Hematopoietic multipotent progenitor cell treated with erythropoietin and hydrocortisone succinate and interleukin-3 and kit ligand, for 15 days (in vitro differentiated cells): ENCODE measurements around the gene TMX4.
"Not testable (repeated sequence)": the region's sequence is repeated elsewhere in the genome, so short reads cannot be mapped to it uniquely, and the experiment has no call there.

ENCODE experiments used
- DNase-seq: peaks from one replicate; pipeline ENCODE4 v3.0.0-alpha.2; 2015; ENCODE audit warnings: low spot score

The TMX4 gene, protein sequence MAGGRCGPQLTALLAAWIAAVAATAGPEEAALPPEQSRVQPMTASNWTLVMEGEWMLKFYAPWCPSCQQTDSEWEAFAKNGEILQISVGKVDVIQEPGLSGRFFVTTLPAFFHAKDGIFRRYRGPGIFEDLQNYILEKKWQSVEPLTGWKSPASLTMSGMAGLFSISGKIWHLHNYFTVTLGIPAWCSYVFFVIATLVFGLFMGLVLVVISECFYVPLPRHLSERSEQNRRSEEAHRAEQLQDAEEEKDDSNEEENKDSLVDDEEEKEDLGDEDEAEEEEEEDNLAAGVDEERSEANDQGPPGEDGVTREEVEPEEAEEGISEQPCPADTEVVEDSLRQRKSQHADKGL

DNA sequence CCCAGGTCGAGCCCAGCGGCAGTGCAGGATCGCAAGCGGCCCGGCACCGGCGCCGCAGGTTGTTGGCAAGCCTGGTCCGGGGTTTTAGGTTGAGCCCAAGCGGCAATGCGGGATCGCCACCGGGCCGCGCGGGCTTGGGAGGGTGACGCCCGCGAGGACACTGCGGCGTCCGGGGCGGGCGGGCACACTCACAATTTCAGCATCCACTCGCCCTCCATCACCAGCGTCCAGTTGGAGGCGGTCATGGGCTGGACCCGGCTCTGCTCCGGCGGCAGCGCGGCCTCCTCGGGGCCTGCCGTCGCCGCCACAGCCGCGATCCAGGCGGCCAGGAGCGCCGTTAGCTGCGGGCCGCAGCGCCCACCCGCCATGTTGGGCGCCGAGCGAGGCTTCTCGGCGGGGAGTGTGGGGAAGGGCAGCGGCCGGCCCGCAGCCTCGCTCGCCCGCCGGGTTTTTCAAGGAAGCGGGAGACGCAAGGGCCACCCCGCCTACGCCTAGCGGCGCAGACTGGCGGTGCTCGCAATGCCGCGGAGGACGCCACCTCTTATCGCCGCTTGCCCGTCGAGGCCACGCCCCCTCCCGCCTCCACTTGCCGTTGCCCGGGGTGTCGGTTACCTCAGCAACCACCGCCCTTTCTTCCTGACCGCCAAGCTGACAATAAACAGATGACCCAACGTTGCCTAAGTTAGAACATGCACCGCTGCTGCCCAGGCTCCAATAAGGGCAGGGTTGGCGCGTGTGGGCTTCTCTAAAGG is at the start of gene TMX4:
Gene TMX4 (minus strand): TSS at position 516 of the 752 bp plus-strand sequence. CDS start 148 bp downstream, at position 368.
- DNase-seq: peak; percentile 93

DNA sequence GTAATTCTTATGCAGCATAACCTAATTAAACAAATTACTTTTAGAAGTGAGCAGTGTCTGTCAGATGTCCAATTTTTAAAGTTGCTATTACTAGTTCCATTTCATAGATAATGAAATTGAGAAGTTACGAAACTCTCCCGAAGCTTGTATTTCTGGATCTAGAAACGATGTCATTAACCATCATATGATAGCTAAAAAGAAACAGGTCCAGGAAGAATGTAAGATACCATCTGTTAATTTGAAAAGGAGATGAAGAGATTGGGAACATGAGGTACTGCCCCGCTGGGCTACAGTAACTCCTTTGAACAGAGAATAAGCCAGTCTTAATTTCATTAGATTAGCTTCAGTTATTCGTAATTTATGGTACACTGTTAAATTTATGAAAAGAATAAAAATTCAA is 47.5 kb upstream of the TMX4 start:
- no peak for DNase-seq

DNA sequence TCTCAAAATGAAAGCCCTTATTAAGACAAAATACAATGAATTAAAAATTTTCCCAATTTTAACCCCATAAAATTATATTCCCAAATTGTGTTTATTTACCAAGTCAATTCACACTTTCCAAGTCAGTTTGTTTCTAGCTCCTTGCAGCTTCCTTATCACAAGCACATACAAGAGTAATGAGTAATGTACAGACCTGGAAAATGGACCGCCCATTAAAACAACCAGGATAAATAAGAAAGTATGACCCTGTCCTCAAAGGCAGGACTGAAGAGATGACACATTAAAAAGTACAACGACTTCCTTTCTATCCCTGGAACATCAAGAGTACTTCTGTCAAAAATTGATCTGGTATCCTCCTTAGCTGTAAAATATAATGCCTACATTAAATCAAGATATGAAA is 47.1 kb upstream of the TMX4 start:
- no peak for DNase-seq

DNA sequence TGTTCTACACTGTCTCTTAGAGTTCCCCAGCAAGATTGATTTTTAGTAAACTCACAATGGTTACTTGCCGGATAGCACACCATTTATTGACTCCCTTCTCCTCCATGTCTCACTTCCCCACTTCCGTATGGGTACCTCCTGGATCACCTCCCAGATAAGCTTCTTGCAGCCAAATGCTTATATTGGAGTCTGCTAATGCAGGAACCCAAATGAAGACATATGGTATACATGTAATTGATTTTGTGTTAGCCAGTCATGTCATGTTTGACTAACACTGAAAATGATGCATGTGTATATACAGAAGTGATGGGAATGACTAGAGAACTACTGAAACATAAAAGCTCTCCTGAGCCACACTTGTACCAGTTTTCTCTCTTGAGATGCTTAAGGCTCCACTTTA is 46.1 kb upstream of the TMX4 start:
- no peak for DNase-seq

DNA sequence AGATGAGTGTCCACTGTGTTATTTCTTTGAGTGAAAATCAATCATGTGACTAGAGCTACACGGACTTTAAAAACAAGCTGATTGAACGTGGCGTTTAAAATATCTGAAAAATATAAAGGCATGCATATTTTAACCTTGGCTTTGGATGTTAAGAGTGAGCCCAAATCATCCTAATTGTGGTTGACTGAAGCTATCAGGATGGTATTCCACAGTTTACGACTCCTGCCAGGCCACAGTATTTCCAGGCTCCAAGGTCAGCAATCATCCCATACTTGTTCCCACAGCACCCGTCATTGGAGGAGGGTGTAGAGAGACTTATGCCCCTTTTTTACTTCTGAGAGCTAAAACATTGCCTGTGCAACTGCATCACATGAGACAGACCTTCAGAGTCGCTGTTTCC is 43.2 kb upstream of the TMX4 start:
- DNase-seq: no peak

DNA sequence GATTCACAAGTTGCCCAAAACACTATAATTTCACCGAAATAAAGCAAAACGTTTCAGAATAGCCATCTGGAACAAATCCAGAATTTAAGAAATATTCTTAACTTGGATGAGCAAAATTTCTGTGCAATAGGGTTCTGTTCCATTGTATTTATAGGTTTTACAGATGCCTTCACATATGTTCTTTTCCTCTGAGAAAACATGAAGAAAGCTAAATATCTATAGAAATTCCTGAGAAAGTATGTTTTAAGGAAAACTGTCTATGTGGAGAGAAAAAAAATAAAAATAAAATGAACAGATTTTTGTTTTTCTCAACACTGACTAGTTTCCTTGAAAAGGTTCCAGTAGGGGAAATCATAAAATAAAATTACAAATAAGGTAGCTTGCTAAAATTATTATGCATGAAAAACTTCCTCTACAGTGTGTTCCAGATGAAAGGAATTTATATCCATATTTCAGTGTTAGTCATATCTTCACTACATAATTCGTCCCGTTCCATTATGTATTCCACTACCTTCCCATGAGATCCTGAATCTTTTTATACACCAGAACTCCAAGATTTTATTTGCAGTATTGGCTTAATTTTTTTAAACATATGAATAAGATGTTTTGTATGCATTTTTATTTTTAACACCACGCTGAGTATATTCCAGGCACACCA is 42.4 kb upstream of the TMX4 start:
- no peak for DNase-seq

DNA sequence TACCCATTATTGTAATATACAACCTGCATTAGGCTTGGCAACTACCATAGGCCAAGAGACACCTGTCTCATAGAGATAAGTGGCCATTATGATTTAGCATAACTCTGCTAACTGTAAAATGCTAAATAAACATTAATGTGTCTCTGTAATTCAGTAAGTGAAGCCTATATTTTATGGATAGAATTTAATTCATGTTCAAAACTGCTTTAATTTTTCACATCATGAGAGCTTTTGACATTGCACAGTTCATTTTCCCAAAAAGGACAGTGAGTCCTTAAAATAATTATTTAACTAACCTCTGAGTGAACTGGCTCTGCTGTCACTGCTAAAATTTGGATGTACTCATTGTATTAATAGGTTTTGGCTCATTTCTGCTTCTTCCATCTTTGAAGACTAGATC is 41.4 kb upstream of the TMX4 start:
- no peak for DNase-seq

DNA sequence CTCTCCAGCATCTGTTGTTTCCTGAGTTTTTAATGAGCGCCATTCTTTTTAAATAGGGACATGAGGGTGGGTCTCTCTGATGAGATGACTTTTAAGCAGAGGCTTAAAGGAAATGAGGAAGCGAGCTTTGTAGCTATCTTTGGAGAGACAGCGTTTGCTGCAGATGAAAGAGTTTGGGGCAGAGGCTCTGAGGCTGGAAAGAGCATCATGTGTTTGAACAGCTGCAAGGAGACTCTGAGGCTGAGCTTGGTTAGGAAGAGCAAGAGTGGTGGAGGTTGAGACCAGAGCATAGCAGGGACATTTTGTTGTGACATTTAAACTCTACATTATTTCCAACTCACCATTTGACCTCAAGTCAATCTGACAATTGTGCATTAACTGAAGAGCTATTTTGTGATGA is 38.3 kb upstream of the TMX4 start:
- no peak for DNase-seq

DNA sequence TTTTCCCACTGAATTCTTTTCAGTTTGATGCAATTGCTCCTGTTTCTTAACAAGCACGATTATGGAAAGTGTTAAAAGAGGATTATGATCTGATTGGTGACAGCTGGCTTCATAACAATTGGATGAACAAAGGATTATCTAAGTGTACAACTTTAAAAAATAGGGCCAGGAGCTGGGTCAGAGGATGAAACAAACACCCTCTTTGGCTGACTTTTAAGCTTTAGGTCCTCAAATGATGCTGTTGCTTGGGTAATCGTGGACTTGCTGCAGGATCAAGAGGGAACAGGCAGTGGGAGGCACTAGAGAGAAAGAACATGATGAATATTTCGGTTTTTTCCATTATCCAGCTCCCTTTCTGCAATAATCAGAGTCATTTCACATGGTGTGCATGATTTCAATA is 35.5 kb upstream of the TMX4 start:
- no peak for DNase-seq

DNA sequence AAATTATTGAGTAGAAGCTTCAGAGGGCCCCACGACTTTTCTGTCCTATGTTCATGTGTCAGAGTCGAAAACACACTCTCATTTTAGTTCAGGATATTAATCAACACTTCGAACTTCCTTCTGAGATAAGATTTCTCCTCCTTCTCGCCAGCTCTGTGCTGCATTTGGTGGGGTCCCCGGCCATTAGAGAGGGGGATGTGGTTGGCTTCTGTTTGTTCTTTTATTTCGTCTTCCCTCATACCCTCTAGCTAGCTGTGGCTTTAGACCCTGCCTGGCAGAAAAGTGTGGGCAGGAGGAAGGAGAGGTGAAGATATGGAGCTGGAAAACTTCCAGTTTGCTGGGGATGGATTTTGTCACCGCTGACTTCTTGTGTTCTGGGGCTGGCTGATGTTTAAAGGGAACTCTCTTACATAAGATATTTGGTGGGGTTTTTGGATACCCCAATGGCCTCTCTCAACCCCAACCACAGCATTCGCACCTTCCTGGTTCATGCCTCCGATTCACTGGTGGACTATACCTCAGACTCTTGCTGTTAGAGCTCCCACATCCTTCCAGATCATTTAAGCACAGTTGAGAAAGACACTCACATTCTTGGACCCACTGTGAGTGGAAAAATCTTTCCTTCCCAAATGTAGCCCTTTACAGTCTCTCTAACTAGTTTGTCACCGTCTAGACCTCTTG is 30.7 kb upstream of the TMX4 start:
- DNase-seq: no peak

DNA sequence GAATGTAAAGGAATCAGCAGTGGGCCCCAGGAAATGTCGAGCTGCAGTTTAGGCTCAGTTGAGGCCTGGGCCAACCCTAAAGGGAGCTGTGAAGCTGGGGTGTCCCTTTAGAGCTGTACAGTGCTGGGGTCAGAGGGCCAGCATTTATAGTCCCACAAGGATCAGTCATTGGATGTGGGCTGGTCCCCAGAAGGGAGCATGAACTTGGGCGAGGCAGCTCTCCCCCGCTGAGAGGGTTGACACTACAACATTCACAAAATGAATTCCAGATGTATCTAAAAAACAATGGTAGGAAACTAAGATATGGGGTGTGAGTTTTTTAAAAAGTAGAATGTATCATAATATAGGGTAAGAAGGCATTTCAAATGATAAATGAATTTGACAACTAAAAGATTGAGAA is 29.7 kb upstream of the TMX4 start:
- no peak for DNase-seq

DNA sequence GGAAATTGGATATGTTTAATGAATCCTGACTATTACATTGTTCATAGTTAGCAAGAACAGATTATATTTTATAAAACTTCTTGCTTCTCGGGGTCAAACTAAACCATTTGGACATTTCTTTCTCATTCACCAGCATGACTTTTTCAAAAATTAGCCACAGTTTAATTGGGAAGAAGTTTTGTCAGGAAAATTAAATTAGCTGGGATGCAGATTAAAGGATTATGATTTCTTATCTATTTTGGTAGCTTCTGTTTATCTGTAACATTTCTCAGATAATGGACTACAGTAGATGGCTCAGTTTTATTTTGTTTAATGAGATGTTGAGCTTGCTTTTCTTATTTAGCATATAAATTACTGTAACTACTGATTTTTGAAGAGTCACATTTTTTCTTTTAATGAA is 26.4 kb upstream of the TMX4 start:
- DNase-seq: no peak

DNA sequence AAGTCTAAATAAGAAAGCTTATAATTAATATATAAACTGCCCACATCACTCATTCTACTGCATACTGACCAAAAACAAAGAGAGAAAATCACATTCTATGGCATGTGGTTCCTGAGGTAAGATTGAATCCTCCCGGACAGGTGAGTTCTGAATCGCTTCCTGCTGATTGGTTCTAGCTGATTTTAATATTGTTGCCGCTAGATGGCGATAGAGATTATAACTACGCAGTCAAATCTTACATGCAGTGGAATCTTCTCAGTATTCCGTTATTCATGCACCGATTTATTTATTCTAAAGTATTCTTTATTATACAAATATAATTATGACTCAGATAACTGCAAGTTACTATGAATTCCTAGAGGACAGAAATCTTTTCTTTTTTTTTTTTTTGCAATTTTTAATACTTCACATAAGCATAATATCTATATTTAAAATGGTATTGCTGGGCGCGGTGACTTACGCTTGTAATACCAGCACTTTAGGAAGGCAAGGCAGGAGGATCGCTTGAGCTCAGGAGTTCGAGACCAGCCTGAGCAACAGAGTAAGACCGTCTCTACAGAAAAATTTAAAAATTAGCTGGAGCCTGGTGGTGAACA is 24.2 kb upstream of the TMX4 start:
- peak; percentile 70 for DNase-seq

DNA sequence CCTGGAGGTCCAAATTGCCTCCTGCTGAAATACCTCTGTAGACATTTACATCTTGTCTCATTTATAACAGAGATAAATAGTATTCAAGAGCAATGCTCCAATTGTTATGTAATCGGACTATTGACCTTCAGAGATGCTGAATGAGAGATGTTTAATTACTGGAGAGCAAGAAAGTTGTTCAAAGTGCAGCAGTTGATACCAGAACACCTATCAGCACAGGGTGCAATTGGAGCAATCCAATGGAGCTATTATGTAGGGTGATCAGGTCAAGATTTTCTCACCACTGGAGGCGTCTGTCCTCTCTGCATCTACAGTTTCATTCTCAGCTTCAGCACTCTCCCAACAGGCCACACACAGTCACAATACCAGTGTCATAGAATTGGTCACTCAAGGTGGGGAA is 19.5 kb upstream of the TMX4 start:
- no peak for DNase-seq

DNA sequence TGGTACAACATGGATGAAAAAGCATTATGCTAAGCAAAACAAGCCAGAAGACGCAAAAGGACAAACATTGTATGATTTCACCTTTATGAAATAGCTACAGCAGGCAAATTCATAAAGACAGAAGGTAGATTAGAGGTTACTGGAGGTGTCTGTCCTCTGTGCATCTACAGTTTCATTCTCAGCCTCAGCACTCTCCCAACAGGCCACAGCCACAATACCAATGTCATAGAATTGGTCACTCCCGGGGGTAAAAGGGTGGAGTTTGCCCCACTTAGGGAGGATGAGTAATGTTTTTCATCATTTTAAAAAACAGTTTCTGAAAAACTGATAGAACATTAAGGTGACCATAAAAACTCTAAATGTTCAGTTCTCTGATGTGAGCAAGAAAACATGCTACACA is 17.2 kb upstream of the TMX4 start:
- no peak for DNase-seq

DNA sequence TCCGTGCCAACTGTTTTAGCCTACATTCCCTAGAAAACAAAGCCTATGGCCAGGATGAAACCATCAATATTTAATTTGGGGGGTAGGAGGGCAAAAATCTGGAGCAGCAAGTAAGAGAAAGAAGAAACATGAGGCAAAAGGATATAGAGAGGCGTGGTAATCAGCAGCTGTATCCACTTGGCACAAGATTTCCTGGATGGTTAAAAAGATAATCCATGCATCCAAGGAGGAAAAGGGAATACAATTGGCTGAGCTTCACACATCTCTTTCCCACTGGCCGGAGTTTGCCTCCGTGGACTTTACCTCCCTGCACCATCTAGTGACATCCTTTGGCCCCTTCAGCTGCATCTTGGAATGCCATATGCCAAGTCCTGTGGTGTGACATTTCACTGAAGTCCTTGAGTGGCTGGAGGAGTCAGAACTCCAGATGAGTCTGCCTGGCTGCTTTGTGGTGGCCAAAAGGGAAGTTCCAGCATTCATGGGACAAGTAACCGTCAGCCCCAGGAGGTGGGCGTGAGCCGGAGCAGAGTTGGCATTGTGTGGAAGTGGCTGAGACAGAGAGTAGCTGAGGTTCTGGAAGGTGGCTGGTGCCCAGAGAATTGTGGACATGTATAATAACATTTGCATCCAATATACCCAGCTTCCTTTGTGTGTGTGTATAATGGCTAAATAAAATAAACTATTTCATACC is 13.7 kb upstream of the TMX4 start:
- no peak for DNase-seq

DNA sequence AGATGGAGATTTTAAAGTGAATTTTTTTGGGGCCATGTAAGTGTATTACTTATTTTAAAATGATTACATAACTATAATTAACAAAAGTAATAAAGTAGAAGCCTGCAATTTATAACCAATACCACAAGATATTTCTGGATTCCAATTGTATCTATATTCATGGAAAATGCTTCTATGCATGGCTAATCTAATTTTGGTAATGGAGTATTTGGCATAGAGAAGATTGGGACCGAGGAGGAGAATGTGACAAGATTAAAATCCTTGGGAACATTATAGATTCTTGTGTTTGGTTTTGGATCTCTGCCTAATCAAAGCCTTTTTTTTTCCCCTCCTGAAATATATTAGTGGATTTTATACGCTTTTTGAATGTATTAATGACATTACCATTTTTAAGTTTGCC is 12.9 kb upstream of the TMX4 start:
- no peak for DNase-seq

DNA sequence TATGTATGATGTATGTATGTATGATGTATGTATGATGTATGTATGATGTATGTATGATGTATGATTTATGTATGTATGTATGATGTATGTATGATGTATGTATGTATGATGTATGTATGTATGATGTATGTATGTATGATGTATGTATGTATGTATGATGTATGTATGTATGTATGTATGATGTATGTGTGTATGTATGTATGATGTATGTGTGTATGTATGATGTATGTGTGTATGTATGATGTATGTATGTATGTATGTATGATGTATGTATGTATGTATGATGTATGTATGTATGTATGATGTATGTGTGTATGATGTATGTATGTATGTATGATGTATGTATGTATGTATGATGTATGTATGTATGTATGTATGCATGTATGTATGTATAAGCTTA is 12.0 kb upstream of the TMX4 start:
- not testable (repeated sequence) for DNase-seq

DNA sequence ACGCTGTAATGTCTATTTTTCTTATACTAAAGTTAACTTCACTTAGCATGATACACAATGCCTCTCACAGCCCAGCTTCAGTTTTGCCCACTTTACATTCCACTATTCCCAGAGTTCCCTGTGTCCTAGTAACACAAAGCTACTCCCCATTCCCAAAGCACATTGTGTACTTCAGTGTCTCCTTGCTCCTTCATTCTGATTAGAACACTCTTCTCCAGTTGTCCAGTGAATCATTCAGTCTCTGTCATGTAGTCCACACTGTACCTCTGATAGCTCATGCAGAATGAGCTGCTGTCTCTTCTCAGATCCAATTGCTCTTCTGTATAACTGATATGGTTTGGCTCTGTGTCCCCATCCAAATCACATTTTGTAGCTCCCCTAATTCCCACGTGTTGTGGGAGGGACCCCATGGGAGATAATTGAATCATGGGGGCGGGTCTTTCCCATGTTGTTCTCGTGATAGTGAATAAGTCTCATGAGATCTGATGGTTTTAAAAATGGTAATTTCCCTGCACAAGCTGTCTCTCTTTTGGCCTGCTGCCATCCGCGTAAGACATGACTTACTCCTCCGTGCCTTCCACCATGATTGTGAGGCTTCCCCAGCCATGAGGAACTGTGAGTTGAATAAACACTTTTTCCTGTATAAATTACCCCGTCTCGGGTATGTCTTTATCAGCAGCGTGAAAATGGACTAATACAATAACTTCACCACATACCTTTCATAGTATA is 2.1 kb upstream of the TMX4 start:
- DNase-seq: no peak

DNA sequence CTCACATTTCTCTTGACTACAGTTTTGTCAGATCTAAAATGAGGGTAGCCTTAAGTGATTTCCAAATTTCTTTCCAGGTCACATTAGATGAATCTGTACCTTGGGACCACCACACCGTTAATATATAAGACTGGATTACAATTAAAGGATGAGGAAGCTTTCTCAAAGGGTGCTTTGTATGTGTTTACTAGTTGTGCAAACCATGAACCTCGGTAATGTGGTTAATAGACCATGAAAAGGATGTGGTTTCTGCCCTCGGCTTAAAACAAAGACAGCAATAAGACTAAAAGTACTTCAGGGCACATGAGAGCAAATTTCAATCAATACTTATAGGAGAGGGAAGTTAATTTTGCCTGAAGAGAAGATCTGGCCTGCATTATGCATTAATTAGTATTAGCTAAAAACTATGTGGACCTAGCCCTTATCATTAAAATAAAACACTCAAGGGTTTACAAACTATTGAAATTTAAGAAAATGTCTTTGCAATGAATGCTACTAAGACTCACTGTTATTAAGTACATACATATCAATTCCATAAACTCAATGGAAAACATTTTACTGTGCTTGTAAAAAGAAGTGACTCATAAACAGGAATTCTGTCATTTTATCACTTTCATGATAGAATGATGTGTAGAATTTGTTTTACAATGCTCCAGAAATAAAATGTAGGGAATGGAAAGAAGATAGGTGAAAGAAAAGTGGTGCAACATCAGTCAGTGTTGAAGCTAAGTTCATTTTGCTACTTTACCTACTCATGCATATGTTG is 936 bp upstream of the TMX4 start:
- no peak for DNase-seq

DNA sequence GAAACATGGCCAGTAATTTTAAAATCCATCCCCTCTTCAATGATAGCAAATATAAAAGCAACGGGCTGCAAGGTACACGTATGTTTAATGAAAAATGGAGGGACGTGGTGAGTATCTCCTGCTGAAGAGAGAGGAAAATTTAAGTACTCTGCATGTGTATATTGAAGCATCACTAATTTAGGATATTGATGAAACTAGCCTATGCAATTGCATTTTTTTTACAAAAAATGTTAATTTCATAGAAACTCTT is 362 bp upstream of the TMX4 start:
- no peak for DNase-seq
